ENCODE results near the gene WDR83. TPM values are rescaled to one million over a fixed set of nuclear protein-coding genes. Genes with fewer than 3 reads are reported as not detected.
A peak's percentile ranks its signal among the peaks of the same experiment; 100 is the strongest.

WDR83 gene
- polyA plus RNA-seq, 3 donors: 7.9 to 9.9 (median 8.5) TPM

DNA sequence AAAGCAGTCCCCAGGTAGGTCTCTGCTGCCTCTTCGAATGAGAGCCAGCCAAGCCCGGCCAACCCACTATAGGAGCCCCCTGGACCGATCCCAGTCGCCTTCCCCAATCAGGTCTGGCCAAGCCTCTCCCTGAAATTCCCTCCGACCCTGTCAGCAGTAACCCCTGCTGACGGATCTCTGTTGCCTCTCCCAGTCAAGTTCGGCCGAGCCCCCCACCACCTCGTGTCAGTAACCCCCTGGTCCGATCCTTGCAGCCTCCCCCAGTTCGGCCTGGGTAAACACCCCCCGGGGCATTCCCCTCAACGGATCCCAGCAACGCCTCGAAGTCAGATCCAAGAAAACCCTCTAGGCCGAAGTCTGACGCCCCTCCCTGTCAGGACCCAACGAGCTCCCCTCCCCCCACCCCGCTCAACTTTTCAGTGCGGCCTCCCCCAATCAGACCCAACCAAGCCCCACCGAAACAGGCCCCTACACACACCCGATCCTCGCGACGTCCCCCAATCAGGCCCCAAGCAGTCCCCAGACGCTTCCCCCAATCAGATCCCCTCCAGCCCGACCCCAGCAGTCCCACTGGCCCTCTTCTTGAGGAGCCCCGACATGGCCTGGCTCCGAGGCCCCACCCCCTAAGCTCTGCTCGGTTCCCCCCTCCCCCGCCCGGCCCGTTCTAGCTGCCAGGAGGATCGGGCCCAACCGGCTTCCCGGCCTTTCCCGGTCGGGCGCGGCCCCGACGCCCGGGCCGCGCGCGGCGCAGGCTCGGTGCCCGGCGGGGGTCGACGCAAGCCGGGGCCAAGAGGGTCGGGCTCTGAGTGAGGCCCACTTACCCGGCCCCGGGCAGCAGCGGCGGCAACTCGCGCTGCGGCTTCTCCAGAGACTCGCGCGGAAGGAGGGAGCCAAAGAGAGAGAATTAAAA lies 55.3 kb downstream of the WDR83 start:
- H3K9me3 Mint-ChIP-seq: no peaks in the 10 kb centered on the region
- H3K27ac Mint-ChIP-seq: peak overlapping the region; percentile 80 to 94 (median 86)
- Histone ChIP-seq H3K4me3 (replicated peaks in 1 of 3; ENCODE audit: low read depth in 2 of 3, low read length in 3 of 3) (peak overlapping the region; percentile 49 to 79 (median 62)), H3K4me1 (ENCODE audit: control insufficient read depth in 1 of 2, insufficient read depth in 2 of 2, low read length in 2 of 2) (peaks cover 34 to 39% of the 10 kb centered on the region in 2 donors), H3K4me2 (replicated peaks; ENCODE audit: extremely low read depth, low read length, poor library complexity, severe bottlenecking) (peak overlapping the region; percentile 87), H3K36me3 (replicated peaks in 1 of 2; ENCODE audit: control insufficient read depth in 1 of 2, insufficient read depth in 2 of 2, low read length in 2 of 2) (peaks cover 8 to 14% of the 10 kb centered on the region in 2 donors), H3K9me3 (replicated peaks in 1 of 2; ENCODE audit: control insufficient read depth in 1 of 2, insufficient read depth in 1 of 2, low read length in 2 of 2) (no peaks in the 10 kb centered on the region), H4K20me1 (ENCODE audit: insufficient read depth, low read length) (no peaks in the 10 kb centered on the region), H3K27me3 (ENCODE audit: control insufficient read depth in 2 of 2, insufficient read depth in 2 of 2, low read length in 2 of 2) (no peaks in the 10 kb centered on the region), H3K79me2 (ENCODE audit: insufficient read depth, low read length) (peaks cover 50% of the 10 kb centered on the region), H2AFZ (ENCODE audit: insufficient read depth, low read depth, low read length, poor library complexity, severe bottlenecking) (peak overlapping the region; percentile 86), H3K27ac (ENCODE audit: low read depth in 1 of 2, low read length in 2 of 2) (peak overlapping the region; percentile 26 to 74), H3K9ac (ENCODE audit: insufficient read depth, low read length, poor library complexity, severe bottlenecking) (peak overlapping the region; percentile 89)
- peak; percentile 33 to 51 (median 33) for DNase-seq
- H3K36me3 Mint-ChIP-seq: peaks cover 14 to 29% of the 10 kb centered on the region in 2 donors
- intact Hi-C loops (cut with micrococcal nuclease): loop anchor here in 1 of 2 donors (2.0 kb wide), 1 partner anchor 15 kb away; the partner anchor contains the start of gene GET3
- TF ChIP-seq, protein P1, sequence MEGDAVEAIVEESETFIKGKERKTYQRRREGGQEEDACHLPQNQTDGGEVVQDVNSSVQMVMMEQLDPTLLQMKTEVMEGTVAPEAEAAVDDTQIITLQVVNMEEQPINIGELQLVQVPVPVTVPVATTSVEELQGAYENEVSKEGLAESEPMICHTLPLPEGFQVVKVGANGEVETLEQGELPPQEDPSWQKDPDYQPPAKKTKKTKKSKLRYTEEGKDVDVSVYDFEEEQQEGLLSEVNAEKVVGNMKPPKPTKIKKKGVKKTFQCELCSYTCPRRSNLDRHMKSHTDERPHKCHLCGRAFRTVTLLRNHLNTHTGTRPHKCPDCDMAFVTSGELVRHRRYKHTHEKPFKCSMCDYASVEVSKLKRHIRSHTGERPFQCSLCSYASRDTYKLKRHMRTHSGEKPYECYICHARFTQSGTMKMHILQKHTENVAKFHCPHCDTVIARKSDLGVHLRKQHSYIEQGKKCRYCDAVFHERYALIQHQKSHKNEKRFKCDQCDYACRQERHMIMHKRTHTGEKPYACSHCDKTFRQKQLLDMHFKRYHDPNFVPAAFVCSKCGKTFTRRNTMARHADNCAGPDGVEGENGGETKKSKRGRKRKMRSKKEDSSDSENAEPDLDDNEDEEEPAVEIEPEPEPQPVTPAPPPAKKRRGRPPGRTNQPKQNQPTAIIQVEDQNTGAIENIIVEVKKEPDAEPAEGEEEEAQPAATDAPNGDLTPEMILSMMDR (IDR thresholded peaks at IDR 0.05): no peak
- peaks cover 0 to 3% (median 0%) of the 10 kb centered on the region in 3 donors for H3K27me3 Mint-ChIP-seq (ENCODE audit: low read depth in 3 of 3)
- 1% methylated on average over 46 of the region's 65 CpGs for WGBS (ENCODE audit: insufficient coverage)
- H3K4me1 Mint-ChIP-seq: peaks cover 38% of the 10 kb centered on the region
- H3K4me3 Mint-ChIP-seq: peak overlapping the region; percentile 86 to 96

DNA sequence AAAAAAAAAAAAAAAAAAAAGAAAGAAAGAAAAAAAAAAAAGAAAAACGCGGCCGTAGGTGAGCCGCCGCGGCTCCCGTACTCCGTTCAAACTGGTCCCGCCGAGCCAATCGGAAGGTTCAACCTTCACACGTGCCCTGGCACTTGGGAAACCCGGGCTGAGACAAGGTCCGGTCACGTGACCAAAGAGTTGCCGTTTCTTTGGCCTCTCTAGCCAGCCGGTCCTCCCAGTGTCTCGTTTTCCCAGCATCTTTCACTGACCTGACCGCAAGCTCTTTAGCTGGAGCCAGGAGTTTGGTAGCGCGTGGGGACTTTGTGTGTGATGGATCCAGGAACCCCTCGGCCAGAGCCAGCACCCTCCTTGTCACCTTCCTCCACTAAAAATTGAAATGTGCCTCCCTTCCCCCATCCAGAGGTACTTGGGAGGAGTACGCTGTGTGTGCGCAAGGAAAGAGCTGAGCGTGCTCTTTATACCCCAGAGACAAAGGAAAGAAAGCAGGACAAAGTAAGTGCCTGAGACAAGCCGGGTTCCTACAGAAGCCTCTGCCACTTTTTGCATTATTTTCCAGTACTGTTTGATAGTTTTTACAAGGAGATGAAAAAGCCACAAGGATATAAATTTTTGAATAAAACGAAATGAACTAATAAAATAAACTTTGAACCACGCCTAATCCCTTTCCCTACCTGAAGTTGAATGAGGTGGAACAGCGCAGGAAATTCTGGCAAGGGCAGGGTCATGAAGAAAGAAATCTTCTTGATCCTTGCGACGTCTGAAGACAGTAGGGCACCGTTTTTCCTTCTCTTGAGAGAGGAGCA lies 56.2 kb downstream of the WDR83 start:
- Histone ChIP-seq H3K36me3 (replicated peaks in 1 of 2; ENCODE audit: control insufficient read depth in 1 of 2, insufficient read depth in 2 of 2, low read length in 2 of 2) (peaks cover 10 to 15% of the 10 kb centered on the region in 2 donors), H2AFZ (ENCODE audit: insufficient read depth, low read depth, low read length, poor library complexity, severe bottlenecking) (peak overlapping the region; percentile 95), H3K27ac (ENCODE audit: low read depth in 1 of 2, low read length in 2 of 2) (peak overlapping the region; percentile 26 to 74), H4K20me1 (ENCODE audit: insufficient read depth, low read length) (no peaks in the 10 kb centered on the region), H3K9ac (ENCODE audit: insufficient read depth, low read length, poor library complexity, severe bottlenecking) (peak overlapping the region; percentile 89), H3K27me3 (ENCODE audit: control insufficient read depth in 2 of 2, insufficient read depth in 2 of 2, low read length in 2 of 2) (no peaks in the 10 kb centered on the region), H3K4me2 (replicated peaks; ENCODE audit: extremely low read depth, low read length, poor library complexity, severe bottlenecking) (peak overlapping the region; percentile 87), H3K4me1 (ENCODE audit: control insufficient read depth in 1 of 2, insufficient read depth in 2 of 2, low read length in 2 of 2) (peaks cover 34 to 39% of the 10 kb centered on the region in 2 donors), H3K9me3 (replicated peaks in 1 of 2; ENCODE audit: control insufficient read depth in 1 of 2, insufficient read depth in 1 of 2, low read length in 2 of 2) (no peaks in the 10 kb centered on the region), H3K79me2 (ENCODE audit: insufficient read depth, low read length) (peaks cover 45% of the 10 kb centered on the region), H3K4me3 (replicated peaks in 1 of 3; ENCODE audit: low read depth in 2 of 3, low read length in 3 of 3) (peak overlapping the region; percentile 49 to 79 (median 62))
- Mint-ChIP-seq H3K36me3 (peaks cover 14 to 25% of the 10 kb centered on the region in 2 donors), H3K27me3 (ENCODE audit: low read depth in 3 of 3) (peaks cover 0 to 3% (median 0%) of the 10 kb centered on the region in 3 donors), H3K27ac (peak overlapping the region; percentile 80 to 92 (median 86)), H3K4me1 (peaks cover 38% of the 10 kb centered on the region), H3K4me3 (peak overlapping the region; percentile 85 to 95), H3K9me3 (peaks cover 0 to 2% (median 0%) of the 10 kb centered on the region in 7 donors)
- 0% methylated on average over 17 of the region's 32 CpGs for WGBS (ENCODE audit: insufficient coverage)
- TF ChIP-seq, protein P1 (IDR thresholded peaks at IDR 0.05): no peak
- peak; percentile 96 to 99 (median 98) for DNase-seq
- intact Hi-C loops (cut with micrococcal nuclease): loop anchor here in 1 of 2 donors (2.0 kb wide), 1 partner anchor 14 kb away; the partner anchor contains the start of gene GET3
